Measurements from ENCODE around the gene C14orf180. TPM values are rescaled to one million over a fixed set of nuclear protein-coding genes. Genes with fewer than 3 reads are reported as not detected.

The C14orf180 gene
- total RNA-seq, 1 experiment from 2014 or later: not detected

GRCh38 chr14:104609666-104610065 lies 30.1 kb downstream of the C14orf180 start:
- Histone ChIP-seq H3K9me3 (ENCODE audit: control insufficient read depth, insufficient read depth, low read depth, low read length) (no peaks in the 10 kb centered on the region), H3K36me3 (ENCODE audit: control insufficient read depth, insufficient read depth, low read length) (no peaks in the 10 kb centered on the region), H3K27me3 (ENCODE audit: control insufficient read depth, insufficient read depth, low read length) (peaks cover 9% of the 10 kb centered on the region), H3K4me1 (ENCODE audit: control insufficient read depth, insufficient read depth, low read length) (no peaks in the 10 kb centered on the region), H3K4me3 (ENCODE audit: low read depth in 2 of 2, low read length in 2 of 2) (no peak overlapping the region), H3K27ac (ENCODE audit: low read length) (no peak overlapping the region)
- POLR2A ChIA-PET: no interaction called here
- no TSS peak for BruUV-seq (replicated peaks)
- CTCF ChIA-PET: no interaction called here
- DNase-seq (ENCODE audit: low read depth, low spot score) (no peak), ATAC-seq (no peak)
- TF ChIP-seq CTCF (IDR thresholded peaks at IDR 0.05) (no peak), TCF7L2 (IDR thresholded peaks at IDR 0.05; ENCODE audit: low read depth, low read length) (no peak), REST (IDR thresholded peaks at IDR 0.05; ENCODE audit: insufficient read depth in 1 of 2, low read depth in 2 of 2, low read length in 1 of 2) (no peak), SIN3A (IDR thresholded peaks at IDR 0.05; ENCODE audit: borderline replicate concordance, insufficient read depth, low read depth, low read length) (no peak), POLR2AphosphoS5 (IDR thresholded peaks at IDR 0.05; ENCODE audit: low read depth, low read length) (no peak)
- intact Hi-C loops (cut with micrococcal nuclease; ENCODE audit: unreplicated experiment) (no loop called here), in situ Hi-C loops (cut with HindIII; ENCODE audit: low pct_unique_long_range_greater_than_20kb, low sequenced_read_pairs) (no loop called here)

GRCh38 chr14:104610749-104611310 lies 31.3 kb downstream of the C14orf180 start:
- Histone ChIP-seq H3K4me3 (ENCODE audit: low read depth in 2 of 2, low read length in 2 of 2) (no peak overlapping the region), H3K27me3 (ENCODE audit: control insufficient read depth, insufficient read depth, low read length) (peaks cover 8% of the 10 kb centered on the region), H3K36me3 (ENCODE audit: control insufficient read depth, insufficient read depth, low read length) (no peaks in the 10 kb centered on the region), H3K27ac (ENCODE audit: low read length) (no peak overlapping the region), H3K4me1 (ENCODE audit: control insufficient read depth, insufficient read depth, low read length) (no peaks in the 10 kb centered on the region), H3K9me3 (ENCODE audit: control insufficient read depth, insufficient read depth, low read depth, low read length) (no peaks in the 10 kb centered on the region)
- in situ Hi-C loops (cut with HindIII; ENCODE audit: low pct_unique_long_range_greater_than_20kb, low sequenced_read_pairs) (no loop called here), intact Hi-C loops (cut with micrococcal nuclease; ENCODE audit: unreplicated experiment) (no loop called here)
- CTCF ChIA-PET: no interaction called here
- no peak for DNase-seq (ENCODE audit: low read depth, low spot score)
- POLR2A ChIA-PET: no interaction called here
- TF ChIP-seq POLR2AphosphoS5 (IDR thresholded peaks at IDR 0.05; ENCODE audit: low read depth, low read length): no peak
- TF ChIP-seq REST (IDR thresholded peaks at IDR 0.05; ENCODE audit: insufficient read depth in 1 of 2, low read depth in 2 of 2, low read length in 1 of 2): no peak
- no peak for TF ChIP-seq SIN3A (IDR thresholded peaks at IDR 0.05; ENCODE audit: borderline replicate concordance, insufficient read depth, low read depth, low read length)
- TF ChIP-seq TCF7L2 (IDR thresholded peaks at IDR 0.05; ENCODE audit: low read depth, low read length): no peak
- no peak for TF ChIP-seq CTCF (IDR thresholded peaks at IDR 0.05)
- BruUV-seq (replicated peaks): no TSS peak
- no peak for ATAC-seq
